Spleen (tissue), 7 donors: ENCODE results near the gene TRIM25.

ENCODE experiments used
- POLR2A ChIP-seq, 3 donors: fragments of 450-650 bp; IDR thresholded peaks; one replicate each; pipeline ENCODE4 v1.5.1; 2017; ENCODE audit warnings: antibody characterized with exemption in 3 of 3, mild to moderate bottlenecking in 1 of 3
- POLR2AphosphoS5 ChIP-seq, 3 donors: sonication (generic); formaldehyde crosslinking; IDR thresholded peaks; one replicate each; pipeline ENCODE4 v1.5.1; 2017; ENCODE audit warnings: antibody characterized with exemption in 3 of 3
- TF ChIP-seq, protein P1 (sequence below), 11 experiments: fragments of 200-600 bp in 7 of 11; fragments of 450-650 bp in 4 of 11; sonication (generic) in 4 of 11; IDR thresholded peaks in 8 of 11; conservative IDR thresholded peaks in 3 of 11; 1 replicate in 7 of 11; 2 replicates in 4 of 11; pipeline versions ENCODE4 v1.4.0 to v1.8.0; 2016 to 2021; ENCODE audit warnings: antibody characterized with exemption in 11 of 11, inconsistent platforms in 4 of 11, mild to moderate bottlenecking in 1 of 11
- donor health status: DM: no; HTN: no; CAD: no; lungs with moderate emphysema.
- donor health status: DM: no; HTN: no; CAD: no.
- donor health status: DM: no; HTN: no; CAD: no.

- TF ChIP-seq POLR2AphosphoS5 (IDR thresholded peaks at IDR 0.05) (no peak), POLR2A (IDR thresholded peaks at IDR 0.05) (no peak)
- TF ChIP-seq, protein P1, sequence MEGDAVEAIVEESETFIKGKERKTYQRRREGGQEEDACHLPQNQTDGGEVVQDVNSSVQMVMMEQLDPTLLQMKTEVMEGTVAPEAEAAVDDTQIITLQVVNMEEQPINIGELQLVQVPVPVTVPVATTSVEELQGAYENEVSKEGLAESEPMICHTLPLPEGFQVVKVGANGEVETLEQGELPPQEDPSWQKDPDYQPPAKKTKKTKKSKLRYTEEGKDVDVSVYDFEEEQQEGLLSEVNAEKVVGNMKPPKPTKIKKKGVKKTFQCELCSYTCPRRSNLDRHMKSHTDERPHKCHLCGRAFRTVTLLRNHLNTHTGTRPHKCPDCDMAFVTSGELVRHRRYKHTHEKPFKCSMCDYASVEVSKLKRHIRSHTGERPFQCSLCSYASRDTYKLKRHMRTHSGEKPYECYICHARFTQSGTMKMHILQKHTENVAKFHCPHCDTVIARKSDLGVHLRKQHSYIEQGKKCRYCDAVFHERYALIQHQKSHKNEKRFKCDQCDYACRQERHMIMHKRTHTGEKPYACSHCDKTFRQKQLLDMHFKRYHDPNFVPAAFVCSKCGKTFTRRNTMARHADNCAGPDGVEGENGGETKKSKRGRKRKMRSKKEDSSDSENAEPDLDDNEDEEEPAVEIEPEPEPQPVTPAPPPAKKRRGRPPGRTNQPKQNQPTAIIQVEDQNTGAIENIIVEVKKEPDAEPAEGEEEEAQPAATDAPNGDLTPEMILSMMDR (IDR thresholded peaks at IDR 0.05 in 8 of 11, conservative IDR thresholded peaks at IDR 0.05 in 3 of 11), result no peak
Measured at GRCh38 chr17:56947741-56948140, 33.9 kb upstream of the TRIM25 start.
